Vagina (tissue), 2 donors: Measurements from ENCODE around the gene SAG.

Experiments used
- POLR2A ChIP-seq, 2 donors: fragments of 450-650 bp; IDR thresholded peaks; one replicate each; pipeline ENCODE4 v1.6.1; 2017; ENCODE audit warnings: antibody characterized with exemption in 2 of 2, mild to moderate bottlenecking in 2 of 2, moderate library complexity in 2 of 2
- TF ChIP-seq, protein P1 (sequence below), 3 experiments: fragments of 450-650 bp in 2 of 3; fragments of 200-600 bp in 1 of 3; sonication (generic) in 1 of 3; IDR thresholded peaks; one replicate each; pipeline ENCODE4 v1.5.1; 2017 to 2019; ENCODE audit warnings: antibody characterized with exemption in 3 of 3, mild to moderate bottlenecking in 2 of 3, moderate library complexity in 2 of 3

DNA sequence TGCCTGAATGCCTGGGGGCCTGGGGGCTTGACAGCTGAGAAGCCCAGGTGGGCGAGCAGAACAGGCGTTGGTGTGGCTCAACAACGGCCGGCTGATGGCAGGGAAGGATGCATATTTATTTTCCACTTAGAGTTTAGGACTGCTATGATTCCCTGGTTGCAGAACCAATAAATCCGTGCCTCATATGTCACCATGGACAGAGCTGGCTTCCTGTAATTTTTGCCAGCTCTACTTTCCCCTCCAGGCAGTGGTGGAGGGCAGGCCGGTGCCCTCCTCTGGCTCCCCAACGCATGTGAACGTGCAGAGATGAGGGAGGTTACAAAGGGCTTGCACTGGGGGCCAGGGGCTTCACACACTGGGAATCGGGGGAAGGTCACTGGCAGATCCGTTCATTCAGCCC, 18.2 kb downstream of the SAG start:
- TF ChIP-seq, protein P1, sequence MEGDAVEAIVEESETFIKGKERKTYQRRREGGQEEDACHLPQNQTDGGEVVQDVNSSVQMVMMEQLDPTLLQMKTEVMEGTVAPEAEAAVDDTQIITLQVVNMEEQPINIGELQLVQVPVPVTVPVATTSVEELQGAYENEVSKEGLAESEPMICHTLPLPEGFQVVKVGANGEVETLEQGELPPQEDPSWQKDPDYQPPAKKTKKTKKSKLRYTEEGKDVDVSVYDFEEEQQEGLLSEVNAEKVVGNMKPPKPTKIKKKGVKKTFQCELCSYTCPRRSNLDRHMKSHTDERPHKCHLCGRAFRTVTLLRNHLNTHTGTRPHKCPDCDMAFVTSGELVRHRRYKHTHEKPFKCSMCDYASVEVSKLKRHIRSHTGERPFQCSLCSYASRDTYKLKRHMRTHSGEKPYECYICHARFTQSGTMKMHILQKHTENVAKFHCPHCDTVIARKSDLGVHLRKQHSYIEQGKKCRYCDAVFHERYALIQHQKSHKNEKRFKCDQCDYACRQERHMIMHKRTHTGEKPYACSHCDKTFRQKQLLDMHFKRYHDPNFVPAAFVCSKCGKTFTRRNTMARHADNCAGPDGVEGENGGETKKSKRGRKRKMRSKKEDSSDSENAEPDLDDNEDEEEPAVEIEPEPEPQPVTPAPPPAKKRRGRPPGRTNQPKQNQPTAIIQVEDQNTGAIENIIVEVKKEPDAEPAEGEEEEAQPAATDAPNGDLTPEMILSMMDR (IDR thresholded peaks at IDR 0.05): no peak
- no peak for TF ChIP-seq POLR2A (IDR thresholded peaks at IDR 0.05)
